KMS-11 (cell line): ENCODE data around the gene SCYGR2.

Source experiments
- H2AFZ ChIP-seq: fragments of 200-600 bp; sonication (generic); 2 replicates; pipeline ENCODE4 v1.6.1; 2016; ENCODE audit warnings: antibody characterized with exemption, mixed run types, low read depth
- H3K27ac ChIP-seq: fragments of 200-600 bp; sonication (generic); 2 replicates; pipeline ENCODE4 v1.6.1; 2016; ENCODE audit warnings: mild to moderate bottlenecking, mixed run types
- H3K27me3 ChIP-seq: fragments of 200-600 bp; sonication (generic); 2 replicates; pipeline ENCODE4 v1.6.1; 2017; ENCODE audit warnings: mild to moderate bottlenecking, low read depth, mixed run types, moderate library complexity; ENCODE audit not compliant: insufficient read depth
- H3K36me3 ChIP-seq: fragments of 200-600 bp; sonication (generic); 2 replicates; pipeline ENCODE4 v1.6.1; 2017; ENCODE audit warnings: mild to moderate bottlenecking, mixed run types; ENCODE audit not compliant: insufficient read depth
- H3K4me1 ChIP-seq: fragments of 200-600 bp; sonication (generic); 2 replicates; pipeline ENCODE4 v1.6.1; 2016; ENCODE audit warnings: mild to moderate bottlenecking, low read depth, mixed run types; ENCODE audit not compliant: poor library complexity, severe bottlenecking
- H3K4me2 ChIP-seq: fragments of 200-600 bp; sonication (generic); 2 replicates; pipeline ENCODE4 v1.7.0; 2016; ENCODE audit warnings: mild to moderate bottlenecking, mixed run types
- H3K4me3 ChIP-seq: fragments of 200-600 bp; sonication (generic); IDR thresholded peaks from 2 replicates; pipeline ENCODE4 v1.6.1; 2017; ENCODE audit warnings: low read depth, low read length, mixed read lengths; ENCODE audit not compliant: insufficient read depth
- H3K79me2 ChIP-seq: fragments of 200-600 bp; sonication (generic); 2 replicates; pipeline ENCODE4 v1.6.1; 2016; ENCODE audit warnings: low read depth, mixed run types; ENCODE audit not compliant: insufficient read depth
- H3K9ac ChIP-seq: fragments of 200-600 bp; sonication (generic); 2 replicates; pipeline ENCODE4 v1.6.1; 2016; ENCODE audit warnings: mild to moderate bottlenecking, mixed run types
- H4K20me1 ChIP-seq: fragments of 200-600 bp; sonication (generic); 2 replicates; pipeline ENCODE4 v1.6.1; 2016; ENCODE audit warnings: mild to moderate bottlenecking, mixed run types; ENCODE audit not compliant: insufficient read depth
- CTCF ChIP-seq: fragments of 200-600 bp; sonication (generic); conservative IDR thresholded peaks from 2 replicates; pipeline ENCODE4 v1.6.1; 2017; ENCODE audit warnings: low read depth, mild to moderate bottlenecking, antibody characterized with exemption, low read length, moderate library complexity, mixed read lengths

The SCYGR2 gene

DNA sequence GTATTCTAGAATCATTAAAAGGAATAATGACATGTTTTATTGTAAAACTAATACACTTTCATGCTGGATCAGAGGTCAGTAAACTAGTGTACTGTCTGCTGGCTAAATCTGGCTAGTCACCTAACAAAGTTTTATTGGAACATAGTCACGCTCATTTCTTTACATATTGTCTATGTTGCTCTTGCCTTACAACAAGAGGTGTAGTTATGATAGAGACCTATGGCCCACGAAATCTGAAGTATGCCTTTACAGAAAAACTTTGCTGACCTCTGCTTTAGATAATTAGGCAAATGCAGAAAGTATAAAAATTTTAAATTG is 29.9 kb upstream of the SCYGR2 start:
- H3K4me2 ChIP-seq: no peak overlapping the region
- no peak for TF ChIP-seq CTCF
- no peak overlapping the region for H3K9ac ChIP-seq
- H4K20me1 ChIP-seq: no peaks in the 10 kb centered on the region
- no peaks in the 10 kb centered on the region for H3K79me2 ChIP-seq
- H3K4me3 ChIP-seq: no peak overlapping the region
- no peaks in the 10 kb centered on the region for H3K27me3 ChIP-seq
- no peaks in the 10 kb centered on the region for H3K4me1 ChIP-seq
- H3K36me3 ChIP-seq: no peaks in the 10 kb centered on the region
- no peak overlapping the region for H2AFZ ChIP-seq
- no peak overlapping the region for H3K27ac ChIP-seq

DNA sequence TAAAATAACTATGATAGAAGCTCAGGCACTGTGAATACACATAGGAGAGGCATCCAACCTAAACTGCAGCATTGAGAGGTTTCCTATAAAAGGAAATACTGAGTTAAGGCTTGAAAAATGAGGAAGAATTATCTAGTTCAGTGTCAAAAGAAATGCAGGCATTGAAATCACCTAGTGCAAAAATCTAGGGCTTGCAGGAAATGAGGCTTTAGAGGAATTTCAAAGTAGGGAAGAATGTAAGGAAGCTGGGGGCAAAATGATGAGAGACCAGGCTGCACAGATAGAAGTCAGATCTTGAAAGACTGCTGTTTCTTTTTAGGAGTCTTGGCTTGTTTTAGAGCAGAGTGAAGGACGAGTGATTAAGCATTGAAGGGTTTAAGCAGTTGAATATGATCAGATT is 28.1 kb upstream of the SCYGR2 start:
- Histone ChIP-seq H3K4me1 (no peaks in the 10 kb centered on the region), H3K4me2 (no peak overlapping the region), H3K27ac (no peak overlapping the region), H2AFZ (no peak overlapping the region), H3K27me3 (no peaks in the 10 kb centered on the region), H3K79me2 (no peaks in the 10 kb centered on the region), H3K9ac (no peak overlapping the region), H3K36me3 (no peaks in the 10 kb centered on the region), H3K4me3 (no peak overlapping the region), H4K20me1 (no peaks in the 10 kb centered on the region)
- TF ChIP-seq CTCF: no peak

DNA sequence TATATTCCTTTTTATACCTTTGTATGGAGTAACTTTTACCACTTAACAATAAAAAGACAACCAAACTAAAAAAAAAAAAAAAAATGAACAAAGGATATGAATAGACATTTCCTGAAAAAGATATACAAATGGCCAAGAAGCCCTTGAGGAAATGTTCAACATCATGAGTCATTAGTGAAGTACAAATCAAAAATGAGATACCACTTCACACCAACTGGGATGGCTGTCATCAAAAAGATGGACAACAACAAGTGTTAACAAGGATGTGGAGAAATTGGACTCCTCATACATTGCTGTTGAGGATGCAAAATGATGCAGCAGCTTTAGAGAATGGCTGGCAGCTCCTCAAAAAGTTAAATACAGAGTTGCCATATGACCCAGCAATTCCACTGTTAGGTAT is 22.6 kb upstream of the SCYGR2 start:
- Histone ChIP-seq H3K79me2 (no peaks in the 10 kb centered on the region), H3K27me3 (no peaks in the 10 kb centered on the region), H3K4me2 (no peak overlapping the region), H3K4me1 (no peaks in the 10 kb centered on the region), H3K9ac (no peak overlapping the region), H3K27ac (no peak overlapping the region), H3K36me3 (no peaks in the 10 kb centered on the region), H2AFZ (no peak overlapping the region), H4K20me1 (no peaks in the 10 kb centered on the region), H3K4me3 (no peak overlapping the region)
- no peak for TF ChIP-seq CTCF

GRCh38 chr2:227576812-227577211 is 21.9 kb upstream of the SCYGR2 start:
- Histone ChIP-seq H3K36me3 (no peaks in the 10 kb centered on the region), H3K79me2 (no peaks in the 10 kb centered on the region), H3K4me2 (no peak overlapping the region), H3K4me1 (no peaks in the 10 kb centered on the region), H2AFZ (no peak overlapping the region), H3K4me3 (no peak overlapping the region), H3K27me3 (no peaks in the 10 kb centered on the region), H3K27ac (no peak overlapping the region), H3K9ac (no peak overlapping the region), H4K20me1 (no peaks in the 10 kb centered on the region)
- TF ChIP-seq CTCF: no peak

DNA sequence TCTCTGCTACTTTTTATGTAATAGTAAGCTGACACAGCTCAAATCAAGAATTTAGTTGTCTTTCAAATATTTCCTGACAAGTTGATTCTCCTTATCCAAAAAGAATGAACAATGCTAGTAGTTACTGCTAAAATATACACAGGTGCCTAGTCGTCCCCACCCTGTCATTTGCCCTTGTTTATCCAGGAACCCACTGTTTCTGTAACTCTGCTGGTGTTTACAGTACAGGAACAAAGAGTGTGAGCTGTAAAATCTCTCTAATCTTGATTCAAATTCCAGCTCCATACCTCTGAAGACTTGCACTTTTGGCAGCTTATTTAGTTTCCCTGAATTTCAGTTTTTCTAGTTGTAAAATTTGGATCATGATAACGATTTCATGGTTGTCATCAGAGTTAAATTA is 21.1 kb upstream of the SCYGR2 start:
- Histone ChIP-seq H3K27ac (no peak overlapping the region), H2AFZ (no peak overlapping the region), H3K4me3 (no peak overlapping the region), H4K20me1 (no peaks in the 10 kb centered on the region), H3K4me2 (no peak overlapping the region), H3K79me2 (no peaks in the 10 kb centered on the region), H3K27me3 (no peaks in the 10 kb centered on the region), H3K36me3 (no peaks in the 10 kb centered on the region), H3K9ac (no peak overlapping the region), H3K4me1 (no peaks in the 10 kb centered on the region)
- TF ChIP-seq CTCF: no peak
